K562 (cell line): ENCODE measurements around the gene TK1.

Source experiments
- EZH2 ChIP-seq: IDR thresholded peaks from 2 replicates; pipeline ENCODE4 v1.6.1; 2012; ENCODE audit warnings: low read depth, mild to moderate bottlenecking, inconsistent platforms, low read length, borderline replicate concordance
- FOXJ3 ChIP-seq: sonication (generic); formaldehyde crosslinking; IDR thresholded peaks from 2 replicates; pipeline ENCODE4 v1.4.0; 2020; ENCODE audit warnings: mild to moderate bottlenecking, missing genetic modification reagents
- FUS ChIP-seq: fragments of 200-400 bp; formaldehyde crosslinking; optimal IDR thresholded peaks from 2 replicates; pipeline ENCODE3; 2017; ENCODE audit warnings: low read depth, low read length
- HDAC2 ChIP-seq: fragments of 450-650 bp; IDR thresholded peaks from 2 replicates; pipeline ENCODE4 v1.6.1; 2016; ENCODE audit warnings: mild to moderate bottlenecking
- TGIF2 ChIP-seq: sonication (generic); formaldehyde crosslinking; IDR thresholded peaks from 2 replicates; pipeline ENCODE4 v1.8.1; 2022; ENCODE audit warnings: mild to moderate bottlenecking, missing genetic modification reagents, moderate library complexity

DNA sequence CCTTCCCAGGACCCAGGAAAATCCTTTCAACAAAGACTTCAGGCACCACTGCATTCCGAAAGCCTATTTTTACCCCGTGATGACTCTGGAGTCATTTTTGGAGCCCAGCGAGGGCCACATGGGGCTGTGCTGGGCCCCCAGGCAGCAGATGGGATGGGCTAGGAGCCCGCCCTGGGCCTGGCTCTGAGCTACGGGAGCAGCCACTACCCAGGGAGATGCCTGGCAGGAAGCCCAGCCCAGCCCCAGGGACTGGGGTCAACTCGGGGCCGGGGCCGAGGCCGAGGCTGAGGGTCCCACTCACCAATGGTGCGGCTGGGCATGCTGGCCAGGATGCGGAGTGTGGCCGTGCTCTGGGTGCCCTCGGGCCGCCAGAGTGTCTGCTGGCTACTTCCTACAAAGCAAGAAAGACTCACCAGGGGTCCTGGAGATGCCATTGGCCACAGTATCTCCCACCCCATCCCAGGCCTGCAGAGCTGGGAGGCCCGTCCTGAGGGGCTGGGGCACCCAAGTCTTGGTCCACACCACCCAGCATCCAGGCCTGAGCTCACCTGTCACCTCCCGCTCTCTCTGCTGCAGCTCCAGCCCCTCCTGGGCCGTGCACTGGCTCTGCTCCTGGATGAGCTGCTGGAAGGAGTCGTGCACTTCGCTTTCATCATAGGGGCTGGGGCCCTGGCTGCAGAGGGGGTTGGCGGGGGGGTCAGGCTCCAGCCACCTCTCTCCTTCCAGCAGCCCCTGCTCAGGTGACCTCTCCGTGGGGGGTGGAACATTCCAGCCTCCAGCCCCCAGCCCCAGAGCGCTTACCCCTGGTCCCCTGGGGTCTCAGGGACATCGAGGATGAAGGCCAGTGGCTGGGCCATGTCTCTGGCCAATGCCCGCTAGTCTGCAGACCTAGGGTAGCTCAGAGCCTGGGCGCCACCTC lies 60.6 kb downstream of the TK1 start:
- TF ChIP-seq EZH2 (no peak), FUS (no peak), TGIF2 (CRISPR knock-in tag) (no peak), HDAC2 (no peak), FOXJ3 (CRISPR knock-in tag) (no peak)
